ENCODE measurements around the gene ULK3.

DNA sequence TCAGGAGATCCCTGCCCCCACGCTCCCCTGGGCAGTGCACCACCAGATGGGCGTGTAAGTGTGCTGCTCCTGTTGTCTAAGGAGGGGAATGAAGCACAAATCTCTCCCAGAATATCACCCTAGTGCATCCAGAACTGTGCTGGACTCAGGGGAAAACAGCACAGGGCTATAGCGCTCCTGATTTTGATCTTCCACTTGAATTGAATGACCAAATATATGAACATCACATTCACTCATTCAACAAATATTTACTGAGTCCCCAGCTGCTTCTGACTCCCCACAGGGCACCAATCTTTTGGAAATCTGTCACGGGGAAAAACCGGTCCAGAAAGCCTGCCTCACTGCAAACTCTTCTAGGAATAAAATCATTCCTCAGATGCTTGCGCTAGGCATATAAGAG, 14.1 kb downstream of the ULK3 start:
- TF ChIP-seq, protein P1, sequence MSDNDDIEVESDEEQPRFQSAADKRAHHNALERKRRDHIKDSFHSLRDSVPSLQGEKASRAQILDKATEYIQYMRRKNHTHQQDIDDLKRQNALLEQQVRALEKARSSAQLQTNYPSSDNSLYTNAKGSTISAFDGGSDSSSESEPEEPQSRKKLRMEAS (IDR thresholded peaks at IDR 0.05; ENCODE audit: low read depth, low read length): no peak
- TF ChIP-seq, protein P2, sequence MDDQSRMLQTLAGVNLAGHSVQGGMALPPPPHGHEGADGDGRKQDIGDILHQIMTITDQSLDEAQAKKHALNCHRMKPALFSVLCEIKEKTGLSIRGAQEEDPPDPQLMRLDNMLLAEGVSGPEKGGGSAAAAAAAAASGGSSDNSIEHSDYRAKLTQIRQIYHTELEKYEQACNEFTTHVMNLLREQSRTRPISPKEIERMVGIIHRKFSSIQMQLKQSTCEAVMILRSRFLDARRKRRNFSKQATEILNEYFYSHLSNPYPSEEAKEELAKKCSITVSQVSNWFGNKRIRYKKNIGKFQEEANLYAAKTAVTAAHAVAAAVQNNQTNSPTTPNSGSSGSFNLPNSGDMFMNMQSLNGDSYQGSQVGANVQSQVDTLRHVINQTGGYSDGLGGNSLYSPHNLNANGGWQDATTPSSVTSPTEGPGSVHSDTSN (IDR thresholded peaks at IDR 0.05; ENCODE audit: insufficient replicate concordance, low read depth, low read length): no peak
- no peak for TF ChIP-seq POLR2A (IDR thresholded peaks at IDR 0.05; ENCODE audit: low read depth, low read length)

Data from GM12878 (cell line).